GM18951 (cell line): ENCODE data around the gene TENT4B.

Experiments used
- POLR2A ChIP-seq: IDR thresholded peaks from 4 replicates; pipeline ENCODE4 v1.6.1; 2011; ENCODE audit warnings: mild to moderate bottlenecking; ENCODE audit not compliant: insufficient read length, insufficient read depth; ENCODE audit errors: extremely low read depth
- in situ Hi-C: fragments of 300-500 bp; cut with MboI; formaldehyde crosslinking; loops from one replicate; pipeline ENCODE4 v1.12.0; 2022; ENCODE audit warnings: low sequenced_read_pairs, mixed read lengths, inconsistent platforms; ENCODE audit not compliant: unreplicated experiment

Gene TENT4B

DNA sequence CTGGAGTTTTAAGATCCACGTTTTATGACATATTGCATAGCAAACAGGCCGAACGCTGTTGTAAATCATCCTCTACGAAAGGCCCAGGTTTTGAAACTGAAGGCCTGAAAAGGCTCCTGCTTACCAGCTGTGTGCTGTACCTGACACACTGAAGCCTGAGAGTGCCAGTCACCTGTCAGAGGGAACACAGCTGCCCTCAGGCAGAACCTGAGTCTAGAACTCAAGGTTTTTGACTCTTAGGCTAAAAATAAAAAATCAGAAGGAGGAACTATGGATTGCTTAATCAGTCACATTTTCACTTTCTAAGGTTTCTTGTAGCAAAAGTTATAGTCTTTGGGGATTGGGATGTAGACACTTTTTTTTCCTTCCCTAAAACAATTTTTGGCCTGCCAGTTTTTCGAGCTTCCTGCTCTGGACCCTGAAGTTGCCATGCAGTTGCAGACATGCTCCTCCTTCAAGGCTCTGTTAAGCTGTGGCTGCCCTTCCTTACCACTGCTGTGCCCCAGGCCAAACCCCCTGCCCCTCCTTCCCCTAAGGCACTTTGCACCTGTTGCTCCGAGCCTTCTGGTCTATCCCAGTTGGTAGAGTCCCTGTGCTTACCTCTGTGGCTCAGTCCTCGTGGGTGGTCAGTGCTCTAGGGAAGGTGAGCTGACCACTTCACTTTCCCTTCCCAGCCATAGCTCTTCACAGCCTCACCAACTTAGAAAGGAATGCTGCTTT, 56.6 kb downstream of the TENT4B start:
- in situ Hi-C loops: loop anchor here (5.0 to 10.0 kb wide), 2 partner anchors 145 to 148 kb away; partner anchors contain the start of gene HEATR3
- no peak for TF ChIP-seq POLR2A

DNA sequence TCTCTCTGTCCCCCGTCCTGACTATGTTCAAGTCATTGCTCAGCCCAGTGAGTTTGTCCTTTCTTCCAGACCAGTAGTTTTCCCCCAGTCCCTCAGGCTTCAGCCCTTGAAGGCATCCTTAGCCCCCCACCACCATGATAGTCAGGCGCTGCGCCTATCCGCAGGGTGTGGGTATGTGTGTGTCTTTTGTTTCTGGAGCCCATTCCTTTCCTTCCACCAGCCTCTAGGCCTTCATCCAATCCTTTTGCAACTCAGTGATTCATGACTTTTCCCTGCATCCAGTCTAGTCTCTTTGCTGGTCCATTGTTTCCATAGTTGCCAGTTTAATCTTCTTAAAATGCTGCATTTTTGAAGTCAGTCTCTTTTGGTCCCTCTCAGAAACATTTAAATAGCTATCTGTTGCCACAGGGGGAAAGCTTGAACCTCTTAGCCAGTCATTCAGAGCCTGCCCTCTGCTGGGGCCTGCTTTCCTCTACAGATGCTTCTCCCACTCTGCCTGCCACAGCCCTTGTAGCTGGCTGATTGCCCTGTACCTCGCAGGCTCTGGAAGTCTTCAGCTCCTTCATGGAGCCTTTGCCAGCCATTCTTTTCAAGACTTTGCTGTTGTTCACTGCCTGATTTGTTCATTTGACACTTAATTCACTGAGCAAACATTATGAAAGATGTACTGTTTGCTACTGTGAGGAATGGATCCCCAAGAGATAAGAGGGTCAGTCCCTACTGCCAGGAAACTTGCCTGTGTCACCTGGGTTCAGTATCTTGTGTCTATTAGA, 57.3 kb downstream of the TENT4B start:
- in situ Hi-C loops: loop anchor here (5.0 kb wide), 1 partner anchor 147 kb away; no protein-coding TSS in a partner anchor
- no peak for TF ChIP-seq POLR2A

DNA sequence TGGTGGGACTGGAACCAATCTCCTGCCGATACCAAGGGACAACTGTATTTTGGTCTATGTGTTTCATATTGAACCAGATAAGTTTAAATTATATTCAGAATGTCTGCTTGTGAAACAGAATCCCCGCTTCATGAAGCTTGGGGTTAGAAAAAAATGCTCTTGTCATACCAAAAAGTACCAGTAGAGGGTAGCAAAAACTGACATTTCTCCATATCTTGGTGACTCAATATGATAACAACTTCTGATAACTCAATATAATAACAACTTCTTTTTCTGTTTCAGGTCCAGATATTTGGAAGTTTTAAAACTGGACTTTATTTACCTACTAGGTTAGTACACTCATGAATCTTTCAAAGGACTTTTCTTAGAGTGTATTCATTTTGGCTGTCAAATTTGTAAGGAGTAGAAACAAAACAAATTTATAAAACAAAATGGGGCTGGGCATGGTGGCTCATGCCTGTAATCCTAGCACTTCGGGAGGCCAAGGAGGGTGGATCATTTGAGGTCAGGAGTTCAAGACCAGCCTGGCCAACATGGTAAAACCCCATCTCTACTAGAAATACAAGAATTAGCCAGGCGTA, 60.9 kb downstream of the TENT4B start:
- no peak for TF ChIP-seq POLR2A
- in situ Hi-C loops: loop anchor here (5.0 kb wide), 1 partner anchor 143 kb away; no protein-coding TSS in a partner anchor

DNA sequence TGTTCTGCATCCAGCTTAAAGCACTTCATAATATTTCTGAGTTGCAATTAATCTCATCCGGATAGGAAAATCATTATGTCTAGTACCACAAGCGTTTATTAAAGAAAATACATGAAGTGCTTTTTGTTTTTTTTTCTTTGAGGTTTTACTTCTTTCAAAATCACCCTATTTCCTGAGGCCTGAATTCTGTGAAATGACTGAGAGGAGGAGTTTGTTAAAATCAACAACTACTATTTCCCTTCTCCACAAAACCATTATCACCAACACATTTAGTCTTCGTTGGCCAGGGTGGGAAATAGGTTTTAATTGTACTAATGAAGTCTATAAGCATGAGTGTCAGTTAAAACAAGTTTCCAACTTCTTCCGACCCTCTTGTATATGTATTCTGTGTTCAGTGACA, 62.6 kb downstream of the TENT4B start:
- in situ Hi-C loops: no loop called here
- TF ChIP-seq POLR2A: no peak

DNA sequence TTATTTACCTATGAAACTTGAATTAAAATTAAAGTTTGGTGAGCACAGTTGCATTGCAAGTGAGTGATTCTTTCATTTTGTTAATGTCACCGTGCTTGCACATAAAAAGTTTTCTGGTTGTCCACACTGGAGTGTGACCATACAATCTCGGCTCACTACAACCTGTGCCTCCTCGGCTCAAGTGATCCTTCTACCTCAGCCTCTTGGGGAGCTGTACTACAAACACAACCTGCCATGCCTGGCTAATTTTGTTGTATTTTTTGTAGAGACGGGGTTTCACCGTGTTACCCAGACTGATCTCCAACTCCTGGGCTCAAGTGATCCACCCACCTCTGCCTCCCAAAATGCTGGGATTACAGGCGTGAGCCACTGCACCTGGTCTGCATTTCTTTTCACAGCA, 63.1 kb downstream of the TENT4B start:
- in situ Hi-C loops: no loop called here

DNA sequence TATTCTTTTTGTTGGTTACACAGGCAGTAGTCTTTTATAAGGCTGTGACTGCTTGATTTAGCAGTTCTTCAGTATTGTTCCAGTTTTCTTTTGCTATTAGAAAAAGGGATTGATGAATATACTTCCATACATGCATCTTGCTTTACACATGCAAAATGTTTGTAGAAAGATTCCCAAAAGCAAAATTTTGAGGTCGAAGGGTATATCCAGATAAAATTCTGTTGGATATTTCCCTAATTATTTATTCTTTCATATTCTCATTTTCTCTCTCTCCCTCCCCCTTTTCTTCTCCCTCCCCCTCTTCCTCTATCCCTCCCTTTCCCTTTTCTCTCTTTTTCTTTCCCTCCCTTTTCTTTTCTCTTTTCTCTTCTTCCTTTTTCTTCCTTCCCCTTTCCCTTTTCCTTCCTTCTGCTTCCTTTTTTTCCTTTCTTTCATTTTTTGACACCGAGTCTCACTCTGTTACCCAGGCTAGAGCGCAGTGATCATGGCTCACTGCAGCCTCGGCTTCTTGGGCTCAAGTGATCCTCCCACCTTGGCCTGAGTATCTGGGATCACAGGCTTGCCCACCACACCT, 66.4 kb downstream of the TENT4B start:
- no peak for TF ChIP-seq POLR2A
- in situ Hi-C loops: no loop called here

More for the DNA sequence above, 63.1 kb downstream of the TENT4B start:
- no peak for TF ChIP-seq POLR2A

DNA sequence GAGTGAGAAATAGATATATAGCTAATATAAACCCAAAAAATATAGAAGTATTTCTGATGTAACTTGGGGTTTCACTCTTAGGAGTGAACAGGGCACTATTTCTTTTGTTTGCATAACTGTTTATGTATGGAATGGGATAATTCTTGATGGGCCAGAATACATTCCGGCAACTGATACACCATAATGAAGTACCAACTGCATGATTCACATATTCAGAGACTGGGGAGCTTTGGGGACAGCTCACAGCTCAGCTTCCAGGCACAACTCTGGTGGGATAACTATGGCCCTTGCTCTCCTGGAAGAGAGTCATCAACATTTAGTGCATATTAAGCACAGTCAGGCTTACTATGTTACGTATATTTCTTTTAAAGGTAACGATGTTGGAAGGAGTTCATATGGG, 71.2 kb downstream of the TENT4B start:
- no peak for TF ChIP-seq POLR2A
- in situ Hi-C loops: no loop called here

DNA sequence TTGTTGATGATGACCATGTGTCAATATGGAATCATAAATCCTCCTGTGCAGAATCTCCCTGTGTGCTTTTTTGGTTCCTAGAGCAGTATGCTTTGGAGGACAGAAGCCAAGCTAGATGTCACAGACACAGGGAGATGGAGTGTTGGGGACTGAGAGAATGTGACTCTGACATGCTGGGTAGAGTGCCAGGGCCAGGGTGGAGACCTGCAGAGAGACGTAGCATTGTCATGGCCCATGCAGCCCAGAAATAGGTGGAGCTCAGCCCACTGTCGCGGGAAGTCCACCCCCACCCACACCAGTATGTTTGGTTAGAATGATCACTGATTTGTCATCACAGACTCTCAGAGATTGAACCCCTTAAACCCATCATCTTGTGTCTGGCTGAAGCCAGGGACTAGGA, 74.0 kb downstream of the TENT4B start:
- TF ChIP-seq POLR2A: no peak
- in situ Hi-C loops: no loop called here

DNA sequence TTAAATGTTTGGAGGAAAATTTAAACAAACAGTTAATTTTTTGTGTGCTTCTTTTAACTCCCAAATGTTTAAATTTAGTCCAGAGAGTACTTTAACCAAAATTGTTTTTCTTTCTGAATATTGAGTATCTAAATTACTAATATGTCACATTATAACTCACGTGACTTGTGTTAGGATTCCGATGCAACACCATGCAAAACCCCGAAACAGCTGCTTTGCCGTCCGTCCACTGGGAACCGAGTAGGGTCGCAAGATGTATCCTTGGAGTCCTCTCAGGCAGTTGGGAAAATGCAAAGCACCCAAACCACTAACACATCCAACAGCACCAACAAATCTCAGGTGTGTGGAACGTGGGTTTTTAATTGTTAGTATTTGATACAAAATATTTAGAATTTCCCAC, 74.6 kb downstream of the TENT4B start:
- in situ Hi-C loops: no loop called here
- TF ChIP-seq POLR2A: no peak

DNA sequence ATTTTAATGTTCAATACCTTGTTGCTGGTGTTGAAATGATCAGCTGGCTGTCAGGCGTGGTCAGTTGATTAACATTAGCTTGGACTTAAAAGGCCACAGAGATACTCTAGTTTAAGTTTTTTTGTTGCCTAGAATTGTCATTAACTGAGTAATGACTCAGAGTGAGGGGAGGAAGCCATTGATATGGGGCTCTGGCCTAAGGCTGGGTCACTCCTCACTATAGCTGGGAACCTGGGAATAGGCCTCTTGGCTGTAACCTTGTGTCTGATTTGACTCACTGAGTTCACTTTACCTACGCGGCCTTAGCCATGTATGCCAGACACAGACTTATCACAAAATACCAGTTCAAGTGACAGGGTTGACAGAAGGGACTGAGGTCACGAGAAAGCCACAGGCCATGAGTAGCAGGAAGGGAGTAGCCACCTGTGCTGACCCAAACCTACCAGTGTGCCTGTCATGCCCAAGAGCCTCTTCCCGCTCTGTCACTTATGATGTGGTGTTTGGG, 75.3 kb downstream of the TENT4B start:
- TF ChIP-seq POLR2A: no peak
- in situ Hi-C loops: no loop called here

DNA sequence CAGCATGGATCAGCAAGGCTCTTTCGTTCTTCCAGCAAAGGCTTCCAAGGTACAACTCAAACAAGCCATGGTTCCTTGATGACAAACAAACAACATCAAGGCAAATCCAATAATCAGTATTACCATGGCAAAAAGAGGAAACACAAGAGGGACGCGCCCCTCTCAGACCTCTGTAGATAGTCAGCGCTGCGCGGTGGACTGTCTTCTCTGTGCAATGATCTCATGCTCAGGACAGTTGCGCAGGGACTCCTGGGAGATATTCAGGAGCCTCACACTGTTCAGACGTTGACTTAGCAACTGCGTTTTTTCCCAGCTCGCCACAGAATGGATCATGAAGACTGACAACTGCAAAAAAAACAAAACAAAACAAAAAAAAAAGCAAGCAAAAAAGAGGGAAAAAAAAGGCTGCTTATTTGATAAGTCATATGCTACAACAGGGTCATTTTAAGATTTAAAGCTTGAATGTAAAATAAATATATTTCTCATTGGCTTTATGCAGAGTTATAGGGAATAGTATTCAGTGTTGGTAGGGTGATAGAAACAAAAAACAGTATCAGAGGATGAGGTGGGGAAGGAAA, 76.1 kb downstream of the TENT4B start:
- in situ Hi-C loops: no loop called here
- TF ChIP-seq POLR2A: no peak

DNA sequence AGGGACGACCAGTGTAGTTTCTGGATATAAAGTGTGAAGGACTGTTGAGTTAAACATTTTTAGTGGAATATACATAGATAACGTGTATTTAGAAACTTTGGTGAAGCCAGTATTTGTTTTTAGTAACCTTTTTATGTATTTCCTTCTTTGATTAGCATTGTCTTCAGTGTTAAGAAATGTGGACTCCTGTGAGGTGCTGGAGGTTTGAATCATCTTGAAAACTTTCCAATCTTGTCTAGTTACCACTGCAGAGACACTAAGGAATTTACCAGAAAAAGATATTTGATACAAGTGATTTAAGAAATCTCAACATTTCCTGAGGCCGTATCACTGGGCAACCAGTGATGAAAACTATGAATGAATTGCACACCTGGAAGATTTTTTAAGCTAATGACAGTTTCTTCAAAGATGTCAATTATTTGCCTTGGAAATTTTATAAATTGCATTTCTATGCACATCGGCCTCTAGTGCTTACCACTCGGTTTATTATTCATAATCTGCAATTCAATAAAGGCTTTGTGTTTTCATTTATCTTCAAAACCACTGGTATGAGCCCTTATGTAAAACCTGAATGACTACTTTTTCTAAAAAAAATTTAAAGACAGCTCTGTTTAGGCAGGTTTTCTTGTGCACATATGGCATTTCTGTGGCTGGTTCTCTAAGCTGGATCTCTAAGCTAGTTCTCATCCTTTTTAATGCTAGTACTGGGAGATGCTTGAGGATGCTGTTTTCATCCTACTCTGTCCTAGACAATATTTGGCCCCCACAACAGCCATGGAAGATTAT, 81.9 kb downstream of the TENT4B start:
- in situ Hi-C loops: no loop called here
- no peak for TF ChIP-seq POLR2A
